Suppressor macrophage treated with lipopolysaccharide for 4 hours (primary cell): ENCODE measurements around the gene WNT5A.
A peak's percentile ranks its signal among the peaks of the same experiment; 100 is the strongest.

Source experiments
- DNase-seq: peaks from one replicate; pipeline ENCODE4 v3.0.0-alpha.2; 2020

The WNT5A gene

DNA sequence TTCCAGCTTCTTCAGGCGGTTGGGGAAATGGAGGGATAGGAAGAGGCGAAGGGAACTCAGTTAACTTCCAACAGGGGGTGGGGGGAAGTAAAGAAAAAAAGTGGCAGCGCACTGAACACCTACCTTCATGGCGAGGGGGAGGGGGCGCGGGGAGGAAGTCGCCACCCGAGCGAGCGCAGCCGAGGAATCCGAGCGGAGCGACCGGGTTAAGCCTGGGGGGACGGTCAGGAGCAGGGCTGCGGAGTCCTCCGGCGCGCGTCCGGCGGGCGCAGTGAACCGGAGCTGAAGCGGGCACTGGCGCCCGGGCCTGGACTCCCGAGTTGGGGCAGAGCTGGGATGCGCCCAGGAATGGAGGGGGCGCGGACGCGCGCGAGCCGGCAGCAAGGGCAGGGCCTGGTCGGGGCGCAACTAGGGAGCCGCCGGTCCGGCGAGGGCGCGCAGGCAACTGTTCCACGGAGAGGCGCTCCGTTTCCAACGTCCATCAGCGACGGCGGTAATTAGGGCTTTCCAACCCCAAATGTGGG is at the start of gene WNT5A:
Gene WNT5A (minus strand): TSS at position 450 of the 524 bp plus-strand sequence. CDS start 321 bp downstream, at position 129.
- peak; percentile 31 for DNase-seq

DNA sequence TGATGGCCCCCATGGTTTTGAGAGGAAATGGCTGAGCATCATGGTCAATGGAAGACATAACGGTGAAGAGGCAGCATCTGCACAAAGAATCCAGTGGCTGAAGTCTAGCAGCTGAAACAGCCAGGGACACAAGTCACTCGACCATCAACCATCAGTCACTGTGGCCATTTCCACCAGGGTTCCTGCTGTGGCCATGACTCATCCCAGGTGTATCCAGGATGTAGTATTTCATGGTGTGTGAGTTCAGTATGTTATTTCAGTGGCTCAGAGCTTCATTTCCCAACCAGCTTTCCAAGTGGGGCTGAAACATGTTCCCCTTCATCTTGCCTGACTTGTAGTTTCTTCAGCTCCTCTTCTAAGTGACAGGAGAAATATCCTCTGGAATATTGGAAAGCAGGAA is 47.8 kb upstream of the WNT5A start:
- no peak for DNase-seq

GRCh38 chr3:55532806-55533205 is 45.7 kb upstream of the WNT5A start:
- DNase-seq = no peak

GRCh38 chr3:55531321-55531720 is 44.2 kb upstream of the WNT5A start:
- DNase-seq = peak; percentile 29

DNA sequence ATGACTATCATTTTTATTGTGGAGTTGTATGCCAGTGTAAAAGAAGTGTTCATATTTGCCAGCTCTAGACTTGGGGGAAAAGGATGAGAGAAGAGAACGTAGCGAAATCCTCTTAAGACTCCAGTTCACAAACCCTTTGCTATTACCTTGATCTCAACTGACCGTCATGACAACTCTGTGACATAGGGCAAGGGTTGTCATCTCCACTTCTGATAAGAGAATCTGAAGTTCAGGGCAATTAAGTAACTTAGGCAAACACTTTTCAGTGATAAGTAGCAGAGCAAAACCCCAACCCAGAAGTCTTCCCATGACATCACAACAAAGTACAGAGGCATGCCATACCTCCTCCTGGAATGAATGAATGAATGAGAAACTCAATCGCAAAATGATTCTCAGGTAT is 40.3 kb upstream of the WNT5A start:
- no peak for DNase-seq

DNA sequence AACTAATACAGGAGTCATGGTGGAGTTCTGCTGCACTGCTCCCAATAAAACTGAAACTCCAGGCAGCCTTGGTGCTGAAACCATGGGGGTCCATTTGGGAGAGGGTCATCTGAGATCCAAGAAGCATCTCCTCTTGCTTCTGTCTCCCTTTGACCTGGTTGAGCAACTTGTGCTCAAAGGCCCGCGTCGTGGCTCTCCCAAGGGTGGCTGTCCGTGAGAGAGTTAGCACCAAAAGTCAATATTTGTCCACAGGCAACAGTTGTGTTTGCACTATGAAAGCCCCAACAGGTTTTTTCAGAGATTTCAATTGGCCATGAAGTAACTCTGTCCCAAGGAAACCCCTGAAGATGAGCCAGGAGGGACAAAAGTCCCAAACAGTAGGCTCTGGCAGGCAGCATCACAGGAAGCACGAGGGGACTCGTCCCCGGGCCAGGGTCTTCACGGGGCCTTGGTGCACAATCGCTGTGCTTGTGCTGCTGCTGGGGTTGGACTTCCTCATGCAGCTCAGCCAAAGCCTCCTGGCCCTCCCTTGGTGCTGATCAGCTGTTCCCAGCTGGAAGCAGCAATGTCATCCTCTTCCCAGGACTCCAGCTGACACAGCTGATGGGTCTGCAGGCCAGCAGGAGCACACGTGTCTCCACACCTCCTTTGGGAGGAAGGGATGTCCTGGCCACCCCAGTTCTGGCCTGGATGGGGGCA is 39.4 kb upstream of the WNT5A start:
- DNase-seq = no peak

- DNase-seq = no peak
Observed at GRCh38 chr3:55525436-55525835, 38.3 kb upstream of the WNT5A start.

- no peak for DNase-seq
Observed at GRCh38 chr3:55524565-55525244, 37.6 kb upstream of the WNT5A start.

GRCh38 chr3:55523471-55523870 is 36.4 kb upstream of the WNT5A start:
- DNase-seq = no peak

- no peak for DNase-seq
Observed at GRCh38 chr3:55521738-55522421, 34.8 kb upstream of the WNT5A start.

- no peak for DNase-seq
Observed at GRCh38 chr3:55521064-55521737, 34.1 kb upstream of the WNT5A start.

DNA sequence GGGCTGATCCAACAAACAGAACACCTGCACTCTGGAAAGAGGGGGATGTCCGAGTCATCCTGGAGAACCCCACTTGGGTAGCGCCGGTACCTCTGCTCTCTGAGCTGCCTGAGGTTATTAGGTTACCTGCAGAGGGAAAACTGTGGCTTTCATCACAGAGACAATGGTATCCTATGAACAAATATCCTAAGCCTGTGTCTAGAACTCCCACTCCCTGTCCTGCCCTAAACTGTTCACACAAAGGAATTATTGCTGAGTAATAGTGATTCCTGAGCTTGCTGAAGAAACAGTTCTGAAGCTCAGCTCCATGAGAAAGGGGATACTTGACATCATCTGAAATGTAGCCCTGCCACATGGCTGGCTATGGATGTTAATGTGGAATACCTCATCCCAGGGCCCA is 31.9 kb upstream of the WNT5A start:
- DNase-seq = no peak

DNA sequence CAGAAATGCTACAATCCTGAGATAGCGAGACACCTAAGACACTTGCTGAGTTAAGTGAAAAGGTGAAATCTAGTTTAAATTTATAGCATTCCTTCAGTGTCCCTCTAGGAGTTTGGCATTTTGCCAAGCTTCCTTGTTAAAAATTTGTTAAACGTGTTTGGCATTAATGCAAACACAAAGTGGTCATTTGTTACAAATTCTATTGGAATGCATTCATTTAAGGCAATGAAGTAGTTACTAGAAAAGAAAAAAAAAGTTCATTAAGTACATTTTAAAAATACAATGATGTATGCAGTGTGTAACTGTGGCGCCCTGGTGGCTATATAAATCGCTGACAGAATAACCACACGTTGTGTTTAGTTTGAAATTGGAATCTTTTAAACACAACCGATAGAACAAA is 31.3 kb upstream of the WNT5A start:
- DNase-seq = no peak

DNA sequence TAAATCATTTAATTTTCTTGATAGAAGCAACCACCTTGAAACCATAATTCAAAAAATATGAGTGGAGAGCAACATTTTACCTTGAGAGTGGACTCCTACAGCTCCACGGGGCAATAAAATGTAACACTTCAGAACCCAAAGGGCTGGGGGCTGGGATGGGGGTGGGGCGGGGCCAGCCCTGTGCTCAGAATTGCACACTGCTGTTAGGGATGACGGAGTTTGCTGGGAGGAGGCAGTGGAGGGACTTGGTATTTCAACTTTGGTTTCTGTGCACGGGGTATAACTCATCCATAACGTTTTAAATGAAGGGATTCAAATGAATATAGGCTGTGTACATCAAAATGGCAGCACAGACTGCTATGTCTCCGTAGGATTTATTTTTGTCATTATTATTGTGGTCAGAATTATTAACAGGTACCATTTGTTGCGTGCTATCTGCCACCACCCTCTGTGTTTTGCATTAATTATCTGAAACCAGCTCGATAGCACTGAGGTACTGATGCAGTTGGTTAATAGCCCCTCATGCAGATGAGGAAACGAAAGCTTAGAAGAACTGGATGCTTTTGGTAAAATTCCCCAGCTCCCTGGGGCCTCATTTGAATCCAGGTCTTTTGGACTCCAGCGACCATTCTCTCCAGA is 29.4 kb upstream of the WNT5A start:
- DNase-seq = no peak

- DNase-seq = no peak
Observed at GRCh38 chr3:55515550-55516246, 28.6 kb upstream of the WNT5A start.

DNA sequence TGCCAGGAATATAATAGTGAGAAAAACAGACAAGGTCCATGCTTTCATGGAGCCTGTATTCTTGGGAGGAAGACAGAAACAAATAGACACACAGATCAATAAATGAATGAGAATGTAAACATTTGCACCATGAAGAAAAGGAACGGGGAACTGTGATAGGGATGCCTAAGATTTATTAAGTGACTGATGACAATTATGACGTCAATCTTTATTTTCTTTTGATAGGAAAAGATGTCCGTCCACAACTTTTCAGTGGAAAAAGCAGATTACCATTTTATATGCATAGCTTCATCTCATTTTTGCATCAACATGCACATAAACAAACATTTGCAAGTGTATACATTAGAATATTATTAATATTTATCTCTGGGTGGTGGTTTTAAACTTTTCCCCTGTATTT is 27.9 kb upstream of the WNT5A start:
- no peak for DNase-seq

DNA sequence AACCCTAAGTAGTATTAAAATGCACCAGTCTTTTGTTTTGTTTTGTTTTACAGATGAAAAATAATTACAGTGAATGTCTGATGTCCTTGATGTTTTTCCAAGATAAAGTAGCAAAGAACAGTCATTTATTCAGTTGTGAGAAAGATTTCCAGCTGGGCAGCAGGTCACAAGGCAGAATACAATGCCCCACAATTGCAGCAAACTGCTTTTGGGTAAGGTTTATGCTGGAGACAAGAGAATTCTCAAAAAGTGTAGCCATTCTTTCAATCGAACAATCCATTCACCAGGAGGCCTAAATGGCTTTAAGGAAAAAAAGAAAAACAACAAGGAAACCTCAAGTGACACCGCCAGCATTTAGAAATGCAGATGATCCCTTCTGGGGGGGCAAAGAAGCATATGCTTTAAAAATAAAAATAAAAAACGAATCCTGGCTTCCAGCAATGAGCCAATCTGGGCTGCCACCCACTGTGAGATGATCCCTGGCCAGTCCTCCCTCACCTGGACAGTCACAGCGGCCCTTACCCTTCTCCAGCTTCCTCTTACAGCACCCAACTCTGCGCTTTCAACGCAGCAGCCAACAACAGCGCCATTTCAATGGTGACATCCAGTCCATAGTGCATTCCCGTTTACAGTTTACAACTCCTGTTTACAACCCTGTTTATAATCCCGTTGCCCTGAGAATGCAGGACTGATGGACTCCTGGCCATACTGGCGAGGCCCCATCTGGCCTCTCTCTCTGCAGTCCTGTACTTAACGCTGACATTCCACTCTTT is 25.7 kb upstream of the WNT5A start:
- no peak for DNase-seq

DNA sequence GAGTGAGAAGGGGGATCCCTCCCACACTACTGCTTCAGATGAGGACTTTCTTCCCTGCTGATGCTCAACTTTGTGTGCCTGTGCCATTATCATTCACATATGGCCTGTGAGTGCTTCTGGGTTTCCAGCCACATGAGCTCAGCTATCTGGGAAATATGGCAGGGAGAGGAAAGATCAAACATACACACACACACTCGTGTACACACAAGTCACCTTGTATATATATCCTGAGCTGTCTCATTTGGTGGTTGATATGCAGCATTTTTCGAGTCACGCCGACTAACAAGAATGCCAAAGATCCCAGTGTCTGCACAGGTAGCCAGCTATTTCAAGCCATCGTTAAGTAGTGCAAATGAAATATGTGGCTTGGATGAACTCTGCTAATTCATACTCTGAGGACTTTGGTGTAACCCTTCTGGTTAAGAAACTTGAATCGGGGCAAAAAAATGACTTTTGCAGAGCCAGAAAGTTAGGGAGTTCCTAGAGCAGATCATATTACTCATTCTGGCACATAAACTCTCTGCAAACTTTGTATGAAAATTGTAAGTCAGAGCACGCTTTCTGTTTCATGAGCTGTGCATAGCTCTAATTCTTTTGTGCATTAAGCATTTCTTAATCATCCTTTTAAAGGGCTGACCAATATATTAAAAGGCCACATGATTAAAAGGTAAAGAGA is 24.9 kb upstream of the WNT5A start:
- DNase-seq = no peak

- DNase-seq = no peak
Observed at GRCh38 chr3:55508335-55508734, 21.2 kb upstream of the WNT5A start.

DNA sequence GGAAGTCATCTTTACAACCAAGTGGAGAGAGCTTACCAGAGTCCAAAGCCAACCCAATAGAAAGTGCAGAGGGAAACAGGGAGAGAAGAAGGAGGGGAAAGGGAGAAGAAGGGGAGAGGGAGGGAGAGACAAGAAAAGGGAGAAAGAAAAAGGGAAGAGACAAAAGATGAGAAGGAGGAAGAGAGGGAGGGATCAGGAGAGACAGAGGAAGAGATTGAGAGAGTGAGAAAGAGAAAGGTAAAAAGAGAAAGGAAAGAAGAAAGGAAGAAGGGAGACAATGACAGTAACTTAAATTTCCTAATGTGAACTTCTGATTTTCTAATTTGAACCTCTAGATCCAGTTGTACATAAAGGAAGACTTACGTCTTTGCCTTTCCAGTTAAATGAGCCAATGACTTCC is 20.7 kb upstream of the WNT5A start:
- no peak for DNase-seq

GRCh38 chr3:55505776-55506175 is 18.7 kb upstream of the WNT5A start:
- DNase-seq = no peak
